Stimulated activated CD4-positive, alpha-beta T cell treated with anti-CD3 and anti-CD28 coated beads, Interleukin-12 subunit alpha, Interleukin-12 subunit beta, amount 100 ng/mL, for 48 hours (primary cell): ENCODE measurements around the gene MRPL41.
A peak's percentile ranks its signal among the peaks of the same experiment; 100 is the strongest.
"Not testable (repeated sequence)": the region's sequence is repeated elsewhere in the genome, so short reads cannot be mapped to it uniquely, and the experiment has no call there.

ENCODE experiments used
- DNase-seq, 3 donors: peaks; one replicate each; pipeline ENCODE4 v3.0.0-alpha.2; 2020; ENCODE audit warnings: low read depth in 2 of 3, low spot score in 1 of 3

Gene MRPL41

GRCh38 chr9:137521405-137521985, 30.2 kb upstream of the MRPL41 start:
- no peak for DNase-seq

- no peak for DNase-seq
Observed at GRCh38 chr9:137522746-137523455, 28.8 kb upstream of the MRPL41 start.

GRCh38 chr9:137524161-137524980, 27.3 kb upstream of the MRPL41 start:
- no peak for DNase-seq

DNA sequence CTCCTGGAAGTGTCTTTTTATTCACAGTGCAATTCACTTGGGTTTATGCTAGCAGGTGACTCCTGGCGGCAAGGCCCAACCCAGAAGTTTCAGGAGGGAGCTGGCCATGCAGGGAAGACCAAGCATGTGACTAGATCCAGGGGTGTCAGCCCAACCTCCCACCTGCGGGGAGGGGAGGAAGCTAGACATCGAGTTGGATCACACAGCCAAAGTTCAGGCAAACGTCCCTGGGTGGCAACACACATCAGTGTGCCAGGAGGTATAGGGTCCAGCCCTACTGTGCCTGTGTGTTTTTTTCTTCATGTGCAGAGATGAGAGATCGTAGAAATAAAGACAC, 26.7 kb upstream of the MRPL41 start:
- no peak for DNase-seq

- no peak for DNase-seq
Observed at GRCh38 chr9:137530331-137530730, 21.3 kb upstream of the MRPL41 start.

DNA sequence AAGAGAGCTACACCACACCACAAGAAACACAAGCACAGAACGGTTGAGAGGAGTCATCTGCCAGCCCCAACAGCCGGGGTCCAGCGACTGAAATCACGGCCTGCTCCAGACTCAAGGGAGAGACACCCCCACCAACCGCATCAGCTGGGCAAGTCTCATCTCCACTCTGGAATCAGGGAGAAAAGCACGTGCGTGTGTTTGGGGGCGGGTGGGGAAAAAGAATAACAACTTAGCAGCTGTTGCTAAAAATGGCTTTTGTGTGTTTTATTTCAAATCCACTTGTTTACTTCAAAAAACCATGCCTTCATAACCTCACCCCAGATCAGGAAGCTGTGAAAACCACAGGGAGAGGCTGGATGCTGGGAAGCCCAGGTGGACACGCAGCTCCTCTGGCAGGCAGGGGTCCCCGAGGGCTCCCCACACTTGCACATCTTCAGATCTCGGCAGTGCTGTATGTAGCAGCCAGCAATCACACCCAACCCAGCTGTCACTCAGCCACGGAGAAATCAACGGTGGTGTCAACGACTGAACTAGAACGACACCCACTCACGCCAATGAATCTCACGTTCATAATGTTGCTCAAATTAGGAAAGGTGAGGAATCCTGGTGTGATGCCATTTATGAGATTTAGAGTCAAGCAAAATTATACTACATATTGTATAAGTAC, 20.4 kb upstream of the MRPL41 start:
- no peak for DNase-seq

DNA sequence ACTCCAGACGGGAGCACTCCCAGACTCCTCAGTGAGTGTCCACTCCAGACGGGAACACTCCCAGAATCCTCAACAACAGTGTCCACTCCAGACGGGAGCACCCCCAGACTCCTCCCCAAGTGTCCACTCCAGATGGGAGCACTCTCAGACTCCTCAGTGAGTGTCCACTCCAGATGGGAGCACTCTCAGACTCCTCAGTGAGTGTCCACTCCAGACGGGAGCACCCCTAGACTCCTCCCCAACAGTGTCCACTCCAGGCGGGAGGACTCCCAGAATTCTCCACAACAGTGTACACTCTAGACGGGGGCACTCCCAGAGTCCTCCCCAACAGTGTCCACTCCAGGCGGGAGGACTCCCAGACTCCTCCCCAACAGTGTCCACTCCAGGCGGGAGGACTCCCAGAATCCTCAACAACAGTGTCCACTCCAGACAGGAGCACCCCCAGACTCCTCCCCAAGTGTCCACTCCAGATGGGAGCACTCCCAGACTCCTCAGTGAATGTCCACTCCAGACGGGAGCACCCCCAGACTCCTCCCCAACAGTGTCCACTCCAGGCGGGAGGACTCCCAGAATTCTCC, 18.7 kb upstream of the MRPL41 start:
- DNase-seq, result not testable (repeated sequence)

DNA sequence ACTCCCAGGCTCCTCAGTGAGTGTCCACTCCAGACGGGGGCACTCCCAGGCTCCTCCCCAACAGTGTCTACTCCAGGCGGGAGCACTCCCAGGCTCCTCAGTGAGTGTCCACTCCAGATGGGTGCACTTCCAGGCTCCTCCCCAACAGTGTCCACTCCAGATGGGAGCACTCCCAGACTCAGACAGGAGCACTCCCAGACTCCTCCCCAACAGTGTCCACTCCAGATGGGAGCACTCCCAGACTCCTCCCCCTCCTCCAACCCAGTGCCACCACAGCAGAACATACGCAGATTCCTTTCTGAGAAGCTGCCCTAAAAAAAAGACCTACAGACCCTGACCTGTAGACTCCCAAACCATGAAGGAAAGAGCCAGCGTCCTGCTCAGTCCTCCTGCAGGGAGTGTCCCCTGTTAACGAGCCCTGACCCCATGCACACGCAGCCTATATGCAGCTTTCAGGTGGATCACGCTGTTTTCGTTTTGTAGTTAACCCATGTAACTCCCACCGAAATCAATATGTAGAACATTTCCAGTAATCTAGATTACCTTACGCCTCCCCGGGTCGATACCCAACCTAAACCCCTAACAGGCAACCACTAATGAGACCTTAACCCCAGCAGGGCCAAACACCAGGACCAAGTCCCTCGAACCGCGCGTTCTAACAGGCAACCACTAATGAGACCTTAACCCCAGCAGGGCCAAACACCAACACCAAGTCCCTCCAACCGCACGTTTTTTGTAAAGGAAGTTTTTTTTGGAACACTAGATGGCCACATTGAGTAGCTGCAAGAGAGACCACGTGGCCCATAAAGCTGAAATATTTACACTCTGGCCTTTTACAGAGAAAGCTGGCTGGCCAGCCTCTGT, 17.2 kb upstream of the MRPL41 start:
- DNase-seq, result peak in 1 of 3 donors; percentile 20

GRCh38 chr9:137535120-137535428, 16.6 kb upstream of the MRPL41 start:
- DNase-seq, result no peak

DNA sequence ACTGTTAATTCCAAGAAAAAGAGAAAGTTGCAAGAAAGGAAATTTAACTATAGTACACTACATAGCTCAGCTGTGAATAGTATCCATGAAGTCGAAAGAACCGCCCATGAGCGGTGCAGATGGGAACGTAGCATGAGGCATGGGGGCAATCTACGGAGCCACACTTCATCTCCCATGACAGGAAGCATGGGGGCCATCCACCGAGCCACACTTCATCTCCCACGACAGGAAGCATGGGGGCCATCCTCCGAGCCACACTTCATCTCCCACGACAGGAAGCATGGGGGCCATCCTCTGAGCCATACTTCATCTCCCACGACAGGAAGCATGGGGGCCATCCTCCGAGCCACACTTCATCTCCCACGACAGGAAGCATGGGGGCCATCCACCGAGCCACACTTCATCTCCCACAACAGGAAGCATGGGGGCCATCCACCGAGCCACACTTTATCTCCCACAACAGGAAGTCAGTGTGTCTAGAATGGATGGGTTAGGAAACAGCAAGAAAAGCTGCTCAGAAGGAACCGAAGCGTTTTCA, 15.0 kb upstream of the MRPL41 start:
- not testable (repeated sequence) for DNase-seq

DNA sequence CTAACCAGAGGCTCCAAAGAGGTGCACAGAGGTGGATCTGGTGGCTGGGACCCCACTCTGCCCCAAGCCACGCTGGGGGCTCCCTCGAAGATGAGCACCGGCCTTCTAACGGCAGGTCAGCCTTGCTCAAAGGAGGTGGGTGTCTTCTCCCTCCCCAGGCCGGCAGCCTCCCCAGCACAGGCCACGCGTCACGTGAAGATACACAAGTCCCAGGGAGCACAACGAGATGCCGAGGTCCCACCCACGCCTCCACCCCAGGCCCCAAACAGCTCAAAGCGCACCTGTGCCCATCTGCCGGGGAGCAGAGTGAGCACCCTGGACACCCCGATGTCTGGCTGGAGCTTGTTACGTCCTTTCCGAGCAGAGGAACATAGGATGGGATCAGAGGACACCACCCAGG, 13.6 kb upstream of the MRPL41 start:
- no peak for DNase-seq

DNA sequence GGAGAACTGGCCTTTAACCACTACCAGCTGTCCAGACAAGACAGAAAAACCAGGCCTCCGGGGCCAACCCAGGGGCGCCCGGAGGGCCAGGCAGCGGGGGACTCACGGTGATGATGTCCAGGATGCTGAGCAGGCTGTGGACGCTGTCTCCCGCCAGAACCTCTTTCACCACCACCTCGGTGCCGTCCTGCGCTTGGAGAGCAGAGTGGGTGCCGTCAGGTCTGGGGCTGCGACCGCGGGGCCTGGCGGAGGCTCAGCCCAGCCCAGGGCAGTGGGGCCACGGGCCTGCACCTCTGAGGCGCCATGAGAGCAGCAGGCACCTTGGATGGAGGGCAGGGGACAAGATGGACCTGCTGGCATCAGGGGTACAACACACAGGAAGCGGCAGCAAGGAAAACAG, 11.1 kb upstream of the MRPL41 start:
- DNase-seq, result no peak

DNA sequence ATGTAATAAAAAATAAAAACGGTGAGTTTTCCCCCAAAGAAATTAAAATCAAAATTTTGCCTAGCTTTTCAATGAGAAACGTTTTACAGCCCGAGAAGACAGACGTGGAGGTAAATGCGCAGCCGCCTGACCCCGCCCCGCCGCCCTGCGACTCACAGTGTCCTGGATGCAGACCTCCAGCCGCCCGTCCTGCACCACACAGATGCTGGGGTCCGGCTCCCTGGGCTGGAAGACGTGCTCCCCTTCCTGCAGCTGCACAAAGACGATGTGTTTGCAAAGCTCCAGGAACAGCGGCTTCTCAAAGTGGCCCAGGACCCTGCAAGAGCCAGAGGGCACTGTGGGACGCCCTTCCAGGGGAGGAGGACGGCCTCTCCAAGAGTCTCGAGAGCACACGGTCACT, 9.2 kb upstream of the MRPL41 start:
- no peak for DNase-seq

DNA sequence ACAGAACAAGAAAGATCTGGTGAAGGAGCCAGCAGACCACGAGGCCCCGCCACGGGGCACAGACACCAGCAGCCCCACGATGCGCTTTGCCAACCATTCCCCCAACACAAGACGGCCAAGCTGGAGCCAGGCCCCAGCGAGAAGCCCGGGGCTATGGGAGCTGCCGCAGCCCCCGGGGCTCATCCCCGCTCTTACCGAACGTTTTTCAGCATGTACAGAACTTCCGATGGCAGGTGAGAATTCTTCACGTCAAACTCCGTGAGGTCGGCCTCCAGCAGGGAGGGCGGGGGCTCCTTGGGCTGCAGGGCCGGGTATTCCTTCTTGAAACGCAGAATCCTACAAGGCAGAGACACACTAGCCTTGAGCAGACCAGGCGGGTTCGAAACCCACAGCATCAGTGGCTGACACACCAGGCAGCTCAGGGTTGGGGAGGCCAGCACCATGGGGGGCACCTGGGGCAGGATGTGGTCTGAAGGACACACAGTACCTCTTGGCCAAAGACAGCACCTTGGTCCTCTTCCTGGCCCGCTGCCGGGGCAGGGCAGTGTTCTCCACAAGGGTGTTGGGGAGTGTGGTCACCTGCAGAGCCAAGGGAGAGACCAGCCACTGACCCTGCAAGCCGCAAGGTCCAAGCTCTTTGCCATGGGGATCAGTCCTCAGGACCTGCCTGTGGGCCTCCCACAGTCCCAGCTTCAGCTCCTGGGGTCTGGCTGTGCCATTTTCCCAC, 8.3 kb upstream of the MRPL41 start:
- DNase-seq, result no peak

DNA sequence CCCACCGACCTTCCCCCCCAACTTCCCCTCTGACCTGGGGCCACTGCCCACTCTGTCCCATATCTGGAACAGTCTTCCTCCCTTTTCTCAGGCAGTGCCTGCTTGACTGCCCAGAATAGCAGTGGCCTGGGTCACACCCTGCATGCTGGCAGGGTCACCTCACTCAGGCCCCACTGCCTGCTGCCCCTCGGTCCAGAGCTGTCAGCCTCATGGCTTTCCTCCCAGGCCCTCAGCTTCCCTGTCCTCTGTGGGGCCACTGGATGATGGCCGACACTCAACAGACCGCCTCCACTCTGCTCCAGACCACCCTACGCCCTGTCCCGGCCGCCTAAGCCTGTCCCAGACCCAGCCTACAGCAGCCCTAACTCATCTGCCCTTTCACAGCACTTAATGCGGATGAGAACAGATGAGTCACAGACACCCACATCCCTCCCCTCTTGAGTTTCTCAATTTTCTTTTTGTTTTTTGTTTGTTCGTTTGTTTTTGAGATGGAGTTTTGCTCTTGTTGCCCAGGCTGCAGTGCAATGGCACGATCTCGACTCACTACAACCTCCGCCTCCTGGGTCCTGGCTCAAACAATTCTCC, 7.4 kb upstream of the MRPL41 start:
- no peak for DNase-seq

DNA sequence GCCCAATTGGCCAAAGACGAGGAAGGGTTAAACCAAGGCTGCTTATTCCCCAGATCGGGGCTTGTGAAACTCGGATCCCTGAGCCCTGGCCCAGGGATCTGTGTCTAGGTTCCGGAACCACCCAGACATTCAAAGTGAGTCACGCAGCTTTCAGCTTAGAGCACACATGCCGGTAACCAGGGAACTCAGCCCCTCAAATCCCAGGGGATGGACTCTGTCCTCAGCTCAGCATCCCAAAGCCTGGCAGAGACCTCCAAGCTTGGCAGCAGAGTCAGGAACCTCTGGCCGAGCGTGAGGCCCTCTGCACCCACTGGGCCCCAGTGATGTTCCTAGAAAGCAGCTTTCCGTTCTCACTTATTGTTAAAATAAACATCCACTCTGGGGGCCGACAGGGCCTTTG, 6.6 kb upstream of the MRPL41 start:
- DNase-seq, result no peak

DNA sequence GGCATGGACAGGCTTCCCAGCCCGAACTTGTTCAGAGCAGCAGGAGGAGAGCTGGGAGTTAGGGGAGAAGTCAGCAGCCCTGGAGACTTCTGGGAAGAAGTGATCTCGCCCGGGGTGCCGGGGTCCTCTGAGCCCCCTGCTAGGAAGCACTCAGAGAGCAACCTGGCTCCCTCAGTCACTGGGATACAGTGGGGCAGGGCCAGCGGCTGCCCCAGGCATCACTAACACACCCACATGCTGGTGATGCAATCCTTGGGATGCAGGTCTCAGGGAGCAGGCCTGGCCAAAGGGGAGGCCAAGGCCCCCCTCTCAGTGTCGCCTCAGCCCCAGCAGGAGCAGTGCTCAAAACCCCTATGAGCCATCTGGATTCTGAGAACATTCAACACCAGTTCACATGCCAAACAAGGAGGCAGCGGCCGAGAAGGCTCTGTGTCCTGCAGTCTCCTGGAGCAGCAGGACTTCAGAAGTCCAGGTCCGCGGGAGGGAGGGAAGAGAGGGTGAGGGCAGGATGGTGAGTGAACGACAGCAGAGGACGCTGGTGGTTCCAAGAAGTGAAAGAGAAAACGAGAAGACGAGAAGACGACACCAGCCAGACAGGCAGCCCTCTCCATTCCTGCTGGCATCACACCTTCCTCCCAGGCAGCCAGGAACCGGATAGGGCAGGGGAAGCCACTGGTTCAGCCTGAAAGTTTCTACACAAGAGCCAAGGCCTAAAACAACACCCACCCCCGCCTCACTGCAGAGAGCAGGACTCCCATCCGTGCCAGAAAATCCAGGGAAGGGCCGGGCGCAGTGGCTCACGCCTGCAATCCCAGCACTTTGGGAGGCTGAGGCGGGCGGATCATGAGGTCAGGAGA, 3.8 kb upstream of the MRPL41 start:
- no peak for DNase-seq

GRCh38 chr9:137550231-137550621, 1.5 kb upstream of the MRPL41 start, which contains the start of gene PNPLA7:
Gene PNPLA7 (minus strand): TSS chr9:137550402. CDS start chr9:137550197, 205 bp downstream.
- DNase-seq, result peak; percentile 10 to 29 (median 29)

GRCh38 chr9:137550958-137551263, 768 bp upstream of the MRPL41 start:
- not testable (repeated sequence) for DNase-seq
